SU-DHL-6 (cell line): ENCODE data around the gene PRDM16.

Source experiments
- EZH2phosphoT487 ChIP-seq: fragments of 200-600 bp; sonication (generic), shearing (Covaris generic); conservative IDR thresholded peaks from 2 replicates; pipeline ENCODE4 v1.6.1; 2018; ENCODE audit warnings: mild to moderate bottlenecking, antibody characterized with exemption, low read length, moderate library complexity, mixed read lengths
- TF ChIP-seq, protein P1 (sequence below): fragments of 200-600 bp; sonication (generic); IDR thresholded peaks from one replicate; pipeline ENCODE4 v1.5.1; 2017; ENCODE audit warnings: antibody characterized with exemption, mild to moderate bottlenecking, low read length, moderate library complexity; ENCODE audit not compliant: insufficient read depth, poor library complexity, severe bottlenecking

DNA sequence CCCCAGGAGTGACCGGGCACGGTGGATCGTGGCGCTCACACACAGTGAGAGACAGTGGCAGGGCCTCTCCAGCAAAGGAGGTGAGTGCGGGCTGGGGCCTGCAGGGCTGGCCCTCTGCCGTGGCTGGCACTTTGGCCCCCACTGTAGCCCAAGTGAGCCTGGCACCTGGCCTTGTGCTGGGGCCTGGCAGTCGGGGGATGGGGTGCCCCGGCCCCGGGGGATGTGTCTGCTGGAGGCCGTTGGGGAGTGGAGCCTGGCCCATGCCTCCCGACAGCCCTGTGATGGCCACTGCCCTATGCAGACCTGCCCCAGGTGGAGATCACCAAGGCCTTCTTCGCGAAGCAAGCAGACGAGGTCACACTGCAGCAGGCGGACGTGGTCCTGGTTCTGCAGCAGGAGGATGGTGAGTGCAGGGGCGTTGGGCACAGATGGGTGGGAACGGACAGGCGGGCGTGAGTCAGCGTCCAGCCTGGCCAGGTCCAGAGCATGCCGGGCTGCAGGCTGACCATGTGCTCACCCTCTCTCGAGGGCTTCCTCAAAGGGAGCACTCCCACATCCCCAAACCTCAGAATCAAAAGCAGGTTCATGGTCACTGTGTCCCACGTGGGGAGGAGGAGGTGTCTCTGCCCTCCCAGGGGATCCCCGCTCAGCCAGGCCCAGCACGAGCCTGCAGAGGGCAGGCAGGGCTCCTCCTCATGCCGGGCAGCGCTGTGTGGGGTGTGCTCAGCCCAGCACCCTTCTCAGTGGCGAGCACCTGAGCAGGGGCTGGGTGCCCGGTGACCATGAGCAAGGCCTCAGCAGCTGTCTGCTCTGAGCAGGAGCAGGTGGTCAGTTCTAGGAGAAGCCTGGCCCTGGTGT lies 410.7 kb downstream of the PRDM16 start:
- TF ChIP-seq, protein P1, sequence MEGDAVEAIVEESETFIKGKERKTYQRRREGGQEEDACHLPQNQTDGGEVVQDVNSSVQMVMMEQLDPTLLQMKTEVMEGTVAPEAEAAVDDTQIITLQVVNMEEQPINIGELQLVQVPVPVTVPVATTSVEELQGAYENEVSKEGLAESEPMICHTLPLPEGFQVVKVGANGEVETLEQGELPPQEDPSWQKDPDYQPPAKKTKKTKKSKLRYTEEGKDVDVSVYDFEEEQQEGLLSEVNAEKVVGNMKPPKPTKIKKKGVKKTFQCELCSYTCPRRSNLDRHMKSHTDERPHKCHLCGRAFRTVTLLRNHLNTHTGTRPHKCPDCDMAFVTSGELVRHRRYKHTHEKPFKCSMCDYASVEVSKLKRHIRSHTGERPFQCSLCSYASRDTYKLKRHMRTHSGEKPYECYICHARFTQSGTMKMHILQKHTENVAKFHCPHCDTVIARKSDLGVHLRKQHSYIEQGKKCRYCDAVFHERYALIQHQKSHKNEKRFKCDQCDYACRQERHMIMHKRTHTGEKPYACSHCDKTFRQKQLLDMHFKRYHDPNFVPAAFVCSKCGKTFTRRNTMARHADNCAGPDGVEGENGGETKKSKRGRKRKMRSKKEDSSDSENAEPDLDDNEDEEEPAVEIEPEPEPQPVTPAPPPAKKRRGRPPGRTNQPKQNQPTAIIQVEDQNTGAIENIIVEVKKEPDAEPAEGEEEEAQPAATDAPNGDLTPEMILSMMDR = no peak
- no peak for TF ChIP-seq EZH2phosphoT487
